Stimulated activated CD4-positive, alpha-beta T cell treated with anti-CD3 and anti-CD28 coated beads, Interleukin-2, amount 100 ng/mL, for 4 hours (primary cell): ENCODE results near the gene SUGCT.

ENCODE experiments used
- DNase-seq: peaks from one replicate; pipeline ENCODE4 v3.0.0-alpha.2; 2020; ENCODE audit warnings: low read depth

The SUGCT gene

DNA sequence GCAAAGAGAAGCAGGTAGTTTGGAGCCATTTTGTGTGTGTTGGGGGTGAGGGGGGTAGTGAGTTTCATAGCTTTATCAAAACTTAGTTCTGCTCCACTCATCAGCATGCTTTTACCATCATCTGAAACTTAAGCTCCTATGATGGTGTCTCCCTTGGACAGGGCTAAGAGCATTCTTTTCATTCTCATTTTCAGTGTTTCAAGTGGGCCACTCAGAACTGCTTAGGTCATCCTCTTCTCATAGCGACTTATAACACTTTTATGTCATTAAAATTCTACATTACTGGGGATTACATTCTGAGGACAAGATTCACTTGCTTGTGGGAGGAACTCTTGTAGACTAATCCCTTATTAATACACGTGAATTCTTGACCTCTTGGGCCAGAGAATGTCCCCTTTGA, 649.4 kb downstream of the SUGCT start:
- no peak for DNase-seq

GRCh38 chr7:40786909-40787308, 652.1 kb downstream of the SUGCT start:
- no peak for DNase-seq

DNA sequence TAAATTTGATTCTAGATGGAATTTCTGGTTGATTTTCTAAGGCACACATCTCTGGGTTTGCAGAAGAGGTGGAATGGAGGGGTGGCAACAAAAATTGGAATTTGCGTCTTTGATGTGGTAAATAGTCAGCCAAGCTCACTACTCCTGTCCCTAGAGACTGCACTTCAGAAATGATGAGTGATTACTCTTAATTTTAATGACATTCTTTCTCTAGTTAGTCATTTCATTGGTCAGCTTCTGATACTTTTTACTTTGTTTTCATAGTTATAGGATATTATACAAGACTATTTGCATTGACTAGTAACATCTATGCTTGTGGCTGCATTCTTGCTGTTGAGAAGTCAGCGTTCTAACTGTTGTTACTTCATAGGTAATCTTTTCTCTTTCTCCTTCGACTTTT, 658.3 kb downstream of the SUGCT start:
- DNase-seq = no peak

DNA sequence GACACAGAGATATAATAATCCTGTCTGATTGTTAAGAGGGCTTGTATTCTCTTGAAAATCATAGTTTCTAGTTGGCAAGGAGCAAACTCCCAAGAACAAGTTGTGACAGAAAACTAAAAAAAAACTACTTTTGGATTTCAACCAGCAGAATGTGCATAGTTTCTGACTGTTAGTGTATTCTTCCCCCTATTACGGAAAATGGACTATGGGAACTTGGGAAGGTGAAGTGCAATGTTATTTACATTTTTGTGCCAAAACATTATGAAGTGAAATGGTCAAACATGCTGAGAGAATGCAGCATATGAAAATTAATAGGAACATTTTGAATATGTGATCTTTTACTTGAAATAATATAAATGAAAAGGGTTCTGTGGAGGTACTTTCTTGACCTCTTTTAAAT, 660.8 kb downstream of the SUGCT start:
- DNase-seq = no peak

DNA sequence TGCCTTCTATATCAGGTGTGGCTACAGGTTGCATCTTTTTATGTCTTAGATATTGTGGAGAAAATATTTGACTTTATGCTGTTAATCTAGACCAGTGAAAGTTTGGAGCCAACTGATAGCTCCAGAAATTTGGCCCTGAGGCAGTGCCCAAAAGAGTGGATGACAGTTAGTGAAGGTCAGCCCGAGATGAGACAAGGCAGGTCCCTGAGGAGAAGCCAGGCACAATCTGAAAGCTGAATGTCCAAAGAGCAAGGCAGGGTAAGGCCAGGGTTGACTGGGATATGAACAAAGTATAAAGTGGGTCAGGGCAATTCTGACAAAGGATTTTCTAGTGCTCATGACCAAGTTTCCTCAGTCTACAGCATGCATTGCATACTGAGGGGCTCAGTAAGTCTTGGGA, 661.9 kb downstream of the SUGCT start:
- DNase-seq = no peak

- no peak for DNase-seq
Measured at GRCh38 chr7:40798613-40799012, 663.8 kb downstream of the SUGCT start.

DNA sequence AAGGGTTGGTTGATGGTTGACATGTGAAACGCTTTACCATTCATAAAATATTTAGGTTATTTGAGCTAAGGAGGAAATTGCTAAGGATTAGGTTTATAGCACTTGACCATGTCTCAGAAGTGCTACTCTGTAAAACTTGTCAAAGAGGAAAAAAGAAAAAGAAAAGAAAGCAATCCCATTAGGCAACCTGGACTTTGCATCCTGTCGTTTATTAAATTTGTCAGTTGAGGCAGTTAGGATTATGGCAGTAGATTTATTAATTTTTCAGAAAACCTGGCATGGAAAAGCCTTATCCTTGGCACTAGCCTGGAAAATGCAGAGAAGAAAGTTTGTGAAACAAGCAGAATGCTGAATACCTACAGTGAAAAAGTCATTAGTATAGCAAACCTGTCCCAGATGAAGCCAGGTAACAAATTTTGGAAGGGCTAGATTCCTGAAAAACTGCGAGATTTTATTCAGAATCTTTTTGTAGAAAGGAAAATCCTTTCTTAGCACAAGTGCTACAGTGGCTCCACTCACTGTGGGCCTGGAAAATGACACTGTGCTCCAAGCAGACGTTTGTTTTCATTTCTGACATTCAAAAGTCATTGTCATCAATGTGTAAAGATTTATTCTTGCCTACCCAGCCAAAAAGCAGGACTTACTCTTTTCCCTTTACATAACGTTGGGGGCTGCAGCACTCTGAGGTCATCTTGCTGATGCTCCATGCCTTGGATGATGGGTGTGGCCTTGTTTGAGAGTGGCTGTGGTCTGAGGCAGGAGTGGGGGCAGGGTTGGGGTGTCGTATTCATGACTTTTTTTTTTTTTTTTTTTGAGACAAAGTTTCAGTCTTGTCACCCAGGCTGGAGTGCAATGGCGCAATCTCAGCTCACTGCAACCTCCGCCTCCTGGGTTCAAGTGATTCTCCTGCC, 664.9 kb downstream of the SUGCT start:
- no peak for DNase-seq

DNA sequence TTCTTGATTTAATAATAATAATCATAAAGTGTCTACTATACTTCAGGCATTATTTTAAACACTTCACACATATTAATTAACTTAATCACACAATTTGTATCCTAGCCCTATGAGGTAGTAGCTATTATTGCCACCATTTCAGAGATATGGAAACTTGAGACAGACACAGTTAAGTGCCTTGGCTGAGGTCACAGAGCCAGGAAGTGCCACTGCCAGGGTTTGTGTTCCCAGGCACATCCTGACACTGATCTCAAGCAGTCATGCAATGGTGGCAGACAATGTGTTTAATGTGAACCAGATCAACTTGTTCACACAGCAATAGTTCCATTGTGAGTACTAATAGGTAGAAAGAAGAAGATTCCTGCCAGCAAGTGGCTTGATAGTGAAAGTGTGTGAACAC, 666.0 kb downstream of the SUGCT start:
- DNase-seq = no peak

DNA sequence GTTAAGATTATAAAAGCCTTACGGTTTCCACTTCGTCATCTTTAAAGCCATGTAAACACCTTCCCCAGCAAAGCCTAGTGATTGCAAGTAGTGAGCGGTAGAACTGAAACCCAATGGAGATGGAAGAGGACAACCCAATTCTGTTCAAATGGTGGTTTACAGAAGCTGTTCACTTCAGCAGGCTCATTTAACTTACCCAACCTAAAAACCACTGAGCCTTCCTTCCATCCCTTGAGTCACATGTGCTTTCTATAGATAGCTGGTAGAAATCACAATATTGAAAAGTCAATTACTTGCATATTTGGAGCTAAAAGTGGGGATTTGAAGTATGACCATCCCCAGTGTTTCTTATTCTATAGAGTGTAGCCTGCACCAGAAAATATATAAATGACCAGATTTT, 667.7 kb downstream of the SUGCT start:
- DNase-seq = no peak

DNA sequence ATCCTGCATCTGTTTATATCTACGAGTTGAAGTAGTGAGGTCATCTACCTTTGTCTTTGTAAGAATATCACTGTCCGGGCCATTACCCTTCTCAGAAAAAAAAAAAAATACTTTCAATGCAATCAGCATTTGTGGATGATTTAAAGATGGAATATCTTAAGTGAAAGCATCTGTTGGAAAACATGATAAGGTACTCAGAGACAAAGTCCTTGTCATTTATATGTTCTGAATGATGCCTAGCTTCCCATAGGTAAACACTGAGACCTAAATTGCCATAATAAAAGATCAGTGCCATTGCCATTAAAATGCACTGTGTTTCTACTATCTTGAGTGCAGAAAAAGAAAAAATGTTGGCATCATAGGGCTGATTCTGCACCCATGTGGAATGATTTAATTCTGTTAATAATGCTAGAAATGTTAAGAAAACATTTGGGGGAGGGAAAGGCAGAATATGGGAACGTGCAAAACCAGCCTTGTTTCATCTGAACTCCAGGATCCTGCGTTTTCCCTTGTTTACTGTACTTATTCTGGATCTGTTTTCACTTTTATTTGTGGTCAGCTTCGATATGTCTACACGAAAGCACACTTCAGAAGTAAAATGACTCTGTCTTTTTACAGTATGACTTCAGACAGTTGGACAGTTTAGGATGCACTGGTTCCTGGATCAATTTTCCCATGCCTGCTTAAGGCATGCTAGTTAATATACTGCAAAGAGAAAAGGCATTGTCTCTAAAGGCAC, 669.8 kb downstream of the SUGCT start:
- no peak for DNase-seq

GRCh38 chr7:40805361-40805760, 670.6 kb downstream of the SUGCT start:
- DNase-seq = no peak

DNA sequence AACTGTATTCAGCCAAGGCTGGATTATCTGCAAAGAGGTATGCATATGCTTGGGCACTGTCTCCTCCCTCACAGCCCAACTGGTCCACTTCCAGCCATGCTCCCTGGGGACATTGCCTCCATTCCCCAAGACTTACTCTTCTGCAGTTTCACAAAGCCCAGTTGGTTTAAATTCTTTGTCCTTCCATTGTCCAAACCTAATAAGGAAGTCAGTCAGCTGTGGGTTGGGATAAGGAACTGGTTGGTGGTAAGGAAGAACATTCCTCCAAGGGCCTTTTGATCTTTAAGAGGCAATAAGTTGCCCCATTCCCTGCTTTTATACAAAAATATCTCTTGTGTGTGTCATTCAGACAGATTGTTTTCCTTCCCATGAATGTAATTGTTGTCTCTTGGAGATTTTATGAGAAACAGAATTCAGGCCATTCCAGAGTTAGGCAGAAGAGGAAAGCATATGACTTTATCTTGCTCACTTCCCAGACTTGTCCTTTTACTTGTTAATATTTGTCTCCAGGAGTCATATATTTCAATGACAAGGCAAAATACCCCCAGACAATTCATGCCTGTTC, 673.7 kb downstream of the SUGCT start:
- DNase-seq = no peak

DNA sequence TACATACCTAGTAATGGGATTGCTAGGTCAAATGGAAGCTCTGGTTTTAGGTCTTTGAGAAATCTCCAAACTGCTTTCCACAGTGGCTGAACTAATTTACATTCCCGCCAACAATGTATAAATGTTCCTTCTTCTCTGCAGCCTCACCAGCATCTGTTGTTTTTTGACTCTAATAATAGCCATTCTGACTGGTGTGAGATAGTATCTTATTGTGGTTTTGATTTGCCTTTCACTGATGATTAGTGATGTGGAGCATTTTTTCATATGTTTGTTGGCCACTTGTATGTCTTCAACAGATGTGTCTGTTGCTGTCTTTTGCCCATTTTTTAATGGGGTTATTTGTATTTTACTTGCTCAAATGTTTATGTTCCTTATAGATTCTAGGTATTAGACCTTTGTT, 675.5 kb downstream of the SUGCT start:
- DNase-seq = no peak

GRCh38 chr7:40811666-40812065, 676.9 kb downstream of the SUGCT start:
- no peak for DNase-seq

- no peak for DNase-seq
Measured at GRCh38 chr7:40815022-40815421, 680.2 kb downstream of the SUGCT start.

DNA sequence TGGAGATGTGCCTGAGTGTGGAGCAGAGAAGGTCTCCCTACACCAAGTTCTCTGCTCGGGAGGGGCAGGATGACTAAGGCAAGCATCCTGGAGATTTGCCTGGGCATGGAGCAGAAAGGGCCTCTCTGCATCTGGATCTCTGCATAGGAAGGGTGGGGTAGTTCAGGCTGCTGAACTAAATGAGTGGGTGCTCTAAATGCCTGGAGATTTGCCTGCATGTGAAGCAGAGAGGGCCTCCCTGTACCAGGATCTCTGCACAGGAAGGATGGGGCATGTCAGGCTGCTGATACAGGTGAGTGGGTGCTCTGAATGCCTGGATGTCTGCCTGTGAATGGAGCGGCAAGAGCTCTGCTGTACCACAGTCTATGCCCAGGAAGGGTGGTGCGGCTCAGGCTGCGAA, 680.7 kb downstream of the SUGCT start:
- no peak for DNase-seq

- DNase-seq = no peak
Measured at GRCh38 chr7:40822861-40823260, 688.1 kb downstream of the SUGCT start.

- DNase-seq = no peak
Measured at GRCh38 chr7:40824461-40824860, 689.7 kb downstream of the SUGCT start.

GRCh38 chr7:40826411-40827221, 691.8 kb downstream of the SUGCT start:
- no peak for DNase-seq

DNA sequence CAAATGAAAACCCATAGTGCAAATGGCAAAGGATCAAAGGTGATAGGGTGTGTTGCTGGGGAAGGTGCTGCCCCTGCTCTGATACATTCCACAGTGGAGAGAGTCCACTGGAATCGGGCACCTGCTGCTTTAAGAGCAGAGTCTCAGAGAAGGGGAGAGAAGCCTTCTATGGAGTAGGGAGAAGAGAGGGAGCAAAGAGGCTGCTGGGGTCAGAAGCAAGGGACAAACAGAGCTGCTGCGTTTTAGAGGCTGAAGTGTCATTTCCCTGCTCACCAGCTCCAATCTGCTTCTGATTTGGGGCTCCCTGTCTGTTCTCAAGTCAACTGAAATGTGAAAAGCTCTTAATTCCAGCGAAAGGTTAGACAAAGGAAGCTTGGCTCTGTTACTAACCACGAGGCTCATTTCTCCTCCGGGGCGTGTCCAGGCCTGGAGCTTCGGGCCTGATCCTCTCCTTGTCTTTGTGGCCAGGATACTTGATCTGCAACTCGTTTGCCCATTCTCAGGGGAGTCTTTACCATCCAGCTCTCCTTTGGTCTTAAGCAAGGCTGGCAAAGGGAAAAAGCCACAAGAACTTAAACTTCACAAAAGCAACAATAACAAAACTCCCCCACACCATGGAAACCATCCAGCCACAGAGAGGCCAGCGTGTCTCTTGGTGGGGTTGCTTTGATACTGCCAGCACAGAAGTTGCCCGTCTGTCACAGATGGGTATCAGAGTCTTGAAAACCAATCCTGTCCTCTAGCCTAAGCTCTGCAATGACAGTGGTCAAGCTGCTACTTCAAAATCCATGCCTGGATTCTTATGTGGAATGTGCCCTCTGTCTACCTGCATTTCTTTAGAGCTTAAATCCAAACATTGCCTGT, 692.6 kb downstream of the SUGCT start:
- no peak for DNase-seq
